Hematopoietic multipotent progenitor cell treated with erythropoietin and hydrocortisone succinate and interleukin-3 and kit ligand, for 4 days (in vitro differentiated cells): Measurements from ENCODE around the gene CD63.

Source experiments
- DNase-seq: peaks from one replicate; pipeline ENCODE4 v3.0.0-alpha.2; 2015

Gene CD63

GRCh38 chr12:55738123-55739024 is 9.6 kb upstream of the CD63 start:
- DNase-seq, result peak; percentile 97

- DNase-seq, result peak; percentile 56
Measured at GRCh38 chr12:55737581-55738122, 8.8 kb upstream of the CD63 start.

GRCh38 chr12:55736780-55737580 is 8.2 kb upstream of the CD63 start:
- peak; percentile 88 for DNase-seq

GRCh38 chr12:55736076-55736475 is 7.3 kb upstream of the CD63 start:
- DNase-seq, result no peak

- DNase-seq, result no peak
Measured at GRCh38 chr12:55734595-55734994, 5.8 kb upstream of the CD63 start.

- DNase-seq, result no peak
Measured at GRCh38 chr12:55733858-55734257, 5.0 kb upstream of the CD63 start.

- no peak for DNase-seq
Measured at GRCh38 chr12:55733021-55733555, 4.3 kb upstream of the CD63 start.

- no peak for DNase-seq
Measured at GRCh38 chr12:55732288-55732687, 3.5 kb upstream of the CD63 start.

- DNase-seq, result peak; percentile 90
Measured at GRCh38 chr12:55729819-55730818, 1.3 kb upstream of the CD63 start.

GRCh38 chr12:55728186-55728938 is 447 bp downstream of the CD63 start:
- DNase-seq, result peak; percentile 77

GRCh38 chr12:55727643-55728185 is 1.1 kb downstream of the CD63 start:
- DNase-seq, result peak; percentile 80

GRCh38 chr12:55726971-55727370 is 1.8 kb downstream of the CD63 start:
- no peak for DNase-seq

- no peak for DNase-seq
Measured at GRCh38 chr12:55725556-55725955, 3.3 kb downstream of the CD63 start.

GRCh38 chr12:55724940-55725309 is 3.9 kb downstream of the CD63 start:
- no peak for DNase-seq

GRCh38 chr12:55724226-55724939 is 4.4 kb downstream of the CD63 start:
- peak; percentile 93 for DNase-seq

GRCh38 chr12:55723516-55724225 is 5.1 kb downstream of the CD63 start:
- DNase-seq, result no peak

GRCh38 chr12:55722948-55723347 is 5.9 kb downstream of the CD63 start:
- no peak for DNase-seq

GRCh38 chr12:55721601-55722213 is 7.1 kb downstream of the CD63 start:
- no peak for DNase-seq

- peak; percentile 90 for DNase-seq
Measured at GRCh38 chr12:55720894-55721444, 7.8 kb downstream of the CD63 start.
